ENCODE data around the gene GDI1. TPM values are rescaled to one million over a fixed set of nuclear protein-coding genes. Genes with fewer than 3 reads are reported as not detected.
A peak's percentile ranks its signal among the peaks of the same experiment; 100 is the strongest.

Gene GDI1
- total and polyA plus RNA-seq, 10 of the 15 experiments (the other 5 are each of a cell fraction or from before 2014, with no cell fraction given) = 0.92 to 102 (median 49.6) TPM

GRCh38 chrX:154459832-154460231, 22.9 kb downstream of the GDI1 start:
- Histone ChIP-seq H3K4me2 (ENCODE audit: control insufficient read depth, insufficient read depth) (peak overlapping the region; percentile 54), H4K20me1 (ENCODE audit: control insufficient read depth, insufficient read depth) (no peaks in the 10 kb centered on the region), H3K79me2 (ENCODE audit: control insufficient read depth, insufficient read depth, low read length) (peaks cover 9% of the 10 kb centered on the region), H3K9me3 (replicated peaks; ENCODE audit: control insufficient read depth, insufficient read depth, low read length) (no peaks in the 10 kb centered on the region; the same call in 2 of the 3 replicates), H3K4me1 (ENCODE audit: control insufficient read depth, insufficient read depth, low read length) (no peaks in the 10 kb centered on the region), H3K27ac (ENCODE audit: control insufficient read depth, insufficient read depth) (no peak overlapping the region), H3K36me3 (ENCODE audit: control insufficient read depth in 2 of 2, insufficient read depth in 2 of 2, low read length in 1 of 2) (no peaks in the 10 kb centered on the region), H3K4me3 (no peak overlapping the region), H3K9ac (ENCODE audit: control insufficient read depth, insufficient read depth, low read length) (no peak overlapping the region), H2AFZ (ENCODE audit: control insufficient read depth, low read depth, low read length) (no peak overlapping the region), H3K27me3 (replicated peaks in 1 of 2; ENCODE audit: control insufficient read depth in 2 of 2, insufficient read depth in 2 of 2, low read length in 1 of 2) (no peaks in the 10 kb centered on the region)
- RAD21 ChIA-PET (ENCODE audit: unreplicated experiment) = no interaction called here
- intact Hi-C loops (cut with micrococcal nuclease; ENCODE audit: unreplicated experiment) = no loop called here
- CTCF ChIA-PET = interaction anchor here (1.4 kb wide), 1 partner anchor 87 kb away, joined by 3 read pairs; no protein-coding TSS in a partner anchor
- 51% methylated on average over 14 of the region's 14 CpGs for WGBS (ENCODE audit: insufficient coverage, insufficient replicate concordance, low lambda C conversion rate, missing lambda C conversion rate)
- in situ Hi-C loops (cut with MboI) = no loop called here
- ATAC-seq (no peak), FAIRE-seq (no peak), DNase-seq (ENCODE audit: low read depth, low spot score) (no peak)
- no TSS peak for BruUV-seq (replicated peaks)
- SMC1A ChIA-PET (ENCODE audit: uncharacterized antibody, unreplicated experiment) = interaction anchor here (1.0 kb wide), 1 partner anchor 67 kb away, joined by 3 read pairs; no protein-coding TSS in a partner anchor
- POLR2A ChIA-PET = interaction anchor here (0.9 kb wide), 1 partner anchor 15 kb away, joined by 4 read pairs; no protein-coding TSS in a partner anchor
- TF ChIP-seq ETV6 (conservative IDR thresholded peaks at IDR 0.05 in 1 of 2, IDR thresholded peaks at IDR 0.05 in 1 of 2; ENCODE audit: borderline replicate concordance in 1 of 2, low read depth in 1 of 2) (no peak), ESRRA (IDR thresholded peaks at IDR 0.05; ENCODE audit: low read length) (no peak), ZNF622 (IDR thresholded peaks at IDR 0.05) (no peak), BCL11A (IDR thresholded peaks at IDR 0.05; ENCODE audit: low read depth, low read length) (no peak), YY1 (IDR thresholded peaks at IDR 0.05; ENCODE audit: low read depth, low read length) (no peak), RFX5 (IDR thresholded peaks at IDR 0.05; ENCODE audit: low read depth, low read length) (no peak), TCF3 (IDR thresholded peaks at IDR 0.05; ENCODE audit: borderline replicate concordance, insufficient read depth, low read depth, low read length) (no peak), JUNB (IDR thresholded peaks at IDR 0.05) (no peak), GABPA (IDR thresholded peaks at IDR 0.05; ENCODE audit: low read depth) (no peak), CHD4 (IDR thresholded peaks at IDR 0.05) (no peak), ZNF592 (IDR thresholded peaks at IDR 0.05) (no peak), STAT3 (IDR thresholded peaks at IDR 0.05; ENCODE audit: low read depth, low read length) (no peak), ZBTB40 (IDR thresholded peaks at IDR 0.05; ENCODE audit: borderline replicate concordance) (no peak)
- TF ChIP-seq, protein P1, sequence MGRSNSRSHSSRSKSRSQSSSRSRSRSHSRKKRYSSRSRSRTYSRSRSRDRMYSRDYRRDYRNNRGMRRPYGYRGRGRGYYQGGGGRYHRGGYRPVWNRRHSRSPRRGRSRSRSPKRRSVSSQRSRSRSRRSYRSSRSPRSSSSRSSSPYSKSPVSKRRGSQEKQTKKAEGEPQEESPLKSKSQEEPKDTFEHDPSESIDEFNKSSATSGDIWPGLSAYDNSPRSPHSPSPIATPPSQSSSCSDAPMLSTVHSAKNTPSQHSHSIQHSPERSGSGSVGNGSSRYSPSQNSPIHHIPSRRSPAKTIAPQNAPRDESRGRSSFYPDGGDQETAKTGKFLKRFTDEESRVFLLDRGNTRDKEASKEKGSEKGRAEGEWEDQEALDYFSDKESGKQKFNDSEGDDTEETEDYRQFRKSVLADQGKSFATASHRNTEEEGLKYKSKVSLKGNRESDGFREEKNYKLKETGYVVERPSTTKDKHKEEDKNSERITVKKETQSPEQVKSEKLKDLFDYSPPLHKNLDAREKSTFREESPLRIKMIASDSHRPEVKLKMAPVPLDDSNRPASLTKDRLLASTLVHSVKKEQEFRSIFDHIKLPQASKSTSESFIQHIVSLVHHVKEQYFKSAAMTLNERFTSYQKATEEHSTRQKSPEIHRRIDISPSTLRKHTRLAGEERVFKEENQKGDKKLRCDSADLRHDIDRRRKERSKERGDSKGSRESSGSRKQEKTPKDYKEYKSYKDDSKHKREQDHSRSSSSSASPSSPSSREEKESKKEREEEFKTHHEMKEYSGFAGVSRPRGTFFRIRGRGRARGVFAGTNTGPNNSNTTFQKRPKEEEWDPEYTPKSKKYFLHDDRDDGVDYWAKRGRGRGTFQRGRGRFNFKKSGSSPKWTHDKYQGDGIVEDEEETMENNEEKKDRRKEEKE (IDR thresholded peaks at IDR 0.05) = no peak
